ENCODE results near the gene MPZL2. TPM values are rescaled to one million over a fixed set of nuclear protein-coding genes. Genes with fewer than 3 reads are reported as not detected.

Gene MPZL2
- total RNA-seq (2021; ENCODE audit: unreplicated experiment): 1.8 TPM
- polyA plus RNA-seq (2012; ENCODE audit: insufficient read length): 0.55 TPM
- percentile 29 among the genes with signal in this experiment for Bru-seq, nascent RNA
- percentile 26 among the genes with signal in this experiment for BruChase-seq, experiment 1, labeled RNA remaining after a 2-hour chase
- BruChase-seq, experiment 2, labeled RNA remaining after a 6-hour chase: percentile 41 among the genes with signal in this experiment
- long read RNA-seq, partial matches to known transcripts: 0 of 1 reads
- long read RNA-seq, other reads (novel, unspliced or antisense): 0 of 1 reads

DNA sequence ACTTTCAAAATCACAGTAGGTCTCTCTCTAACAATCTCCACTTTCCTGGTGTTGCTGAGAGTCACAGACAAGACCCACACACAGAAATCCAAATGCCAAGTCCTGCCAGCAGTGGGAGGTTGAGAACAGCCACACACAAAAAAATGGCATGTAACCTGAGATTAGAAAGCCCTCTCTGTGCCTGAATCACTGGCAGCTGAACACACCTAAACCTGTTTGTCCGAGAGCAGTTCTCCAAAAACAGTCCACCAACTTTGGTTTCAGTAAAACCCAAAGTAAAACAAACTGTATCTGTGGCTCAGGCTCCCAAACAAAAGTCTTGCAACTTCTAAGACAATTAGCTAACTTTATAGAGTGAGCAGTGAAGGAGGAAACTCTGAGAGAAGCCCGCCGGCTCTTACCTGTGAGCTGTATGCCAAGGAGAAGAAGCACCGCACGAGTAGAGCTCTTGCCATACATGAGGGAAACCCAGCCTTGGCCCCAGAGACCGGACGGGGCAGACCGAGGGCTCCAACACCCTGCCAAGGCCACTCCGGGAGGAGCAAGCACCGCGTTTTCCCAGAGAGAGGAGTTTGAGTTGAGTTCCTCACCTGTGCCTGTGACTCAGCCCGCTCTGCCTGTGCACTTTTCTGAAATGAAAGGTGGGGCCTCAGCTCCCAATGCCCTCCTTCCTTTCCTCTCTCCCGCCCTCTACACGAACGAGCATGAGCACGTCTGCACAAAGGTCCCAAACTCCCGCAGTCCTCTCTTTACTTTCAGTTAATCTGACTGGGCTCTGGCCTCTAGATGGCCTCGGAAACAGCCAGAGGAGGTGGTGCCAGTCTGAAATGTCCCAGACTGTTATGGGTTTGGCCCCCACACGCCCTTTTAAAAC lies at the start of gene MPZL2:
MPZL2 (minus strand) TSS at position 603 of the 874 bp plus-strand sequence; CDS start at position 459, 144 bp downstream.
- TF ChIP-seq, protein P1, sequence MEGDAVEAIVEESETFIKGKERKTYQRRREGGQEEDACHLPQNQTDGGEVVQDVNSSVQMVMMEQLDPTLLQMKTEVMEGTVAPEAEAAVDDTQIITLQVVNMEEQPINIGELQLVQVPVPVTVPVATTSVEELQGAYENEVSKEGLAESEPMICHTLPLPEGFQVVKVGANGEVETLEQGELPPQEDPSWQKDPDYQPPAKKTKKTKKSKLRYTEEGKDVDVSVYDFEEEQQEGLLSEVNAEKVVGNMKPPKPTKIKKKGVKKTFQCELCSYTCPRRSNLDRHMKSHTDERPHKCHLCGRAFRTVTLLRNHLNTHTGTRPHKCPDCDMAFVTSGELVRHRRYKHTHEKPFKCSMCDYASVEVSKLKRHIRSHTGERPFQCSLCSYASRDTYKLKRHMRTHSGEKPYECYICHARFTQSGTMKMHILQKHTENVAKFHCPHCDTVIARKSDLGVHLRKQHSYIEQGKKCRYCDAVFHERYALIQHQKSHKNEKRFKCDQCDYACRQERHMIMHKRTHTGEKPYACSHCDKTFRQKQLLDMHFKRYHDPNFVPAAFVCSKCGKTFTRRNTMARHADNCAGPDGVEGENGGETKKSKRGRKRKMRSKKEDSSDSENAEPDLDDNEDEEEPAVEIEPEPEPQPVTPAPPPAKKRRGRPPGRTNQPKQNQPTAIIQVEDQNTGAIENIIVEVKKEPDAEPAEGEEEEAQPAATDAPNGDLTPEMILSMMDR (IDR thresholded peaks at IDR 0.05): no peak
- TF ChIP-seq POLR2AphosphoS5 (IDR thresholded peaks at IDR 0.05; ENCODE audit: low read depth, low read length): no peak
- no peak for TF ChIP-seq SIN3A (IDR thresholded peaks at IDR 0.05; ENCODE audit: borderline replicate concordance, insufficient read depth, low read depth, low read length)
- no peak for TF ChIP-seq REST (IDR thresholded peaks at IDR 0.05; ENCODE audit: insufficient read depth in 1 of 2, low read depth in 2 of 2, low read length in 1 of 2)
- TF ChIP-seq TCF7L2 (IDR thresholded peaks at IDR 0.05; ENCODE audit: low read depth, low read length): no peak
- ChIA-PET CTCF (no interaction called here), POLR2A (no interaction called here)
- ATAC-seq (peak; percentile 87), DNase-seq (ENCODE audit: low read depth, low spot score) (no peak)
- no TSS peak for BruUV-seq (replicated peaks)
- in situ Hi-C loops (cut with HindIII; ENCODE audit: low pct_unique_long_range_greater_than_20kb, low sequenced_read_pairs) (no loop called here), intact Hi-C loops (cut with micrococcal nuclease; ENCODE audit: unreplicated experiment) (no loop called here)
- peak within 1 kb of the TSS; percentile 25 to 27 for H3K4me3 ChIP-seq (ENCODE audit: low read depth in 2 of 2, low read length in 2 of 2)
- H3K27ac ChIP-seq (ENCODE audit: low read length): peak within 1 kb of the TSS; percentile 45
- peaks cover 22% of the 10 kb centered on the region for H3K27me3 ChIP-seq (ENCODE audit: control insufficient read depth, insufficient read depth, low read length)
- no peaks in the 10 kb centered on the region; the same call in 1 of the 2 replicates for H3K36me3 ChIP-seq (ENCODE audit: control insufficient read depth, insufficient read depth, low read length)
- H3K9me3 ChIP-seq (ENCODE audit: control insufficient read depth, insufficient read depth, low read depth, low read length): no peaks in the 10 kb centered on the region; the same call in 1 of the 2 replicates
- peaks cover 8% of the 10 kb centered on the region; the same call in 1 of the 2 replicates for H3K4me1 ChIP-seq (ENCODE audit: control insufficient read depth, insufficient read depth, low read length)

- Histone ChIP-seq H3K27me3 (ENCODE audit: control insufficient read depth, insufficient read depth, low read length) (peaks cover 18% of the 10 kb centered on the region), H3K9me3 (ENCODE audit: control insufficient read depth, insufficient read depth, low read depth, low read length) (no peaks in the 10 kb centered on the region), H3K4me1 (ENCODE audit: control insufficient read depth, insufficient read depth, low read length) (peaks cover 8% of the 10 kb centered on the region), H3K27ac (ENCODE audit: low read length) (no peak overlapping the region), H3K4me3 (ENCODE audit: low read depth in 2 of 2, low read length in 2 of 2) (no peak overlapping the region), H3K36me3 (ENCODE audit: control insufficient read depth, insufficient read depth, low read length) (no peaks in the 10 kb centered on the region)
- no TSS peak for BruUV-seq (replicated peaks)
- intact Hi-C loops (cut with micrococcal nuclease; ENCODE audit: unreplicated experiment) (no loop called here), in situ Hi-C loops (cut with HindIII; ENCODE audit: low pct_unique_long_range_greater_than_20kb, low sequenced_read_pairs) (no loop called here)
- no peak for TF ChIP-seq REST (IDR thresholded peaks at IDR 0.05; ENCODE audit: insufficient read depth in 1 of 2, low read depth in 2 of 2, low read length in 1 of 2)
- TF ChIP-seq, protein P1 (IDR thresholded peaks at IDR 0.05): no peak
- no peak for TF ChIP-seq POLR2AphosphoS5 (IDR thresholded peaks at IDR 0.05; ENCODE audit: low read depth, low read length)
- no peak for TF ChIP-seq TCF7L2 (IDR thresholded peaks at IDR 0.05; ENCODE audit: low read depth, low read length)
- no peak for TF ChIP-seq SIN3A (IDR thresholded peaks at IDR 0.05; ENCODE audit: borderline replicate concordance, insufficient read depth, low read depth, low read length)
- DNase-seq (ENCODE audit: low read depth, low spot score) (no peak), ATAC-seq (no peak)
- ChIA-PET CTCF (no interaction called here), POLR2A (no interaction called here)
These were observed 49.1 kb upstream of the MPZL2 start for GRCh38 chr11:118313242-118313641.

All from Panc1 (cell line).